NT2/D1 (cell line): ENCODE data around the gene NT5DC3.

Experiments used
- SUZ12 ChIP-seq: IDR thresholded peaks from 2 replicates; pipeline ENCODE4 v1.6.1; 2011; ENCODE audit not compliant: insufficient read length, insufficient read depth; ENCODE audit errors: extremely low read depth
- YY1 ChIP-seq: IDR thresholded peaks from 2 replicates; pipeline ENCODE4 v1.6.1; 2011; ENCODE audit not compliant: insufficient read length, insufficient read depth
- ZNF274 ChIP-seq: IDR thresholded peaks from 2 replicates; pipeline ENCODE4 v1.6.1; 2011; ENCODE audit warnings: mild to moderate bottlenecking, low read depth, low read length

DNA sequence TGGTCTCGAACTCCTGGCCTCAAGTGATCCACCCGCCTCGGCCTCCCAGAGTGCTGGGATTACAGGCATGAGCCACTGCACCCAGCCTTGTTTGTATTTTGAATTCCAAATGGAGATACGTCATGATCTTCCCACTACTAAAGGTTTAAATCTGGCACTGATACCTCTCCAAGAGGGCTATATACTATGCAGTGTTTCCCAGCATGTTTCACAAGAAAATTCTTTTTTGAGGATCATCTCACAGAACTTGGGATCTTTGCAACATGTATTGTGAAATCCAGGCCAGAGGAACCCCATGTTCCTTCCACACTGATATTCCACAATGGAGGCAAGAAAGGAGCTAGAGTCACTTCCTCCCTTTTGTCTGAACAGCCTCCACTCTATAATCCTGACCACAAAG lies 112.7 kb downstream of the NT5DC3 start:
- TF ChIP-seq SUZ12 = no peak
- no peak for TF ChIP-seq ZNF274
- TF ChIP-seq YY1 = no peak
